Hematopoietic multipotent progenitor cell treated with erythropoietin and hydrocortisone succinate and interleukin-3 and kit ligand, for 8 days (in vitro differentiated cells): ENCODE measurements around the gene EEA1.

Source experiments
- DNase-seq: peaks from one replicate; pipeline ENCODE4 v3.0.0-alpha.2; 2015

Gene EEA1

DNA sequence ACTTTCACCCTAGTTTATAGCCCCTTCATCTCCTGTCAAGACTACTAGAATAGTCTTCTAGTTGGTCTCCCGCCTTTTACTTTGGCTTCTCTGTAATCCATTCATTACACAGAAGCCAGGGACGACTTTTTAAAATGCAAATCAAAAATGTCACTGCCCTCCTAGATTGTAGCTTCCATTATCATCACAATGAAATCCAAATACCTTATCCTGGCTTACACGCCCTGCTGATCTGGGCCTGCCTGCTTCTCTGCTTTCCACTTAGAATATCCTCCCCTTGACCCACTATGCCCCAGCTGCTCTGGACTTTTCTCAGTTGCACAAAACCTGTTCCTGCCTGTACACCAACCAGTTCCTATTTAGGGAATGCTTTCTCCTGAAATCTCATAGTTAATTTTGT lies 4.5 kb upstream of the EEA1 start:
- no peak for DNase-seq

DNA sequence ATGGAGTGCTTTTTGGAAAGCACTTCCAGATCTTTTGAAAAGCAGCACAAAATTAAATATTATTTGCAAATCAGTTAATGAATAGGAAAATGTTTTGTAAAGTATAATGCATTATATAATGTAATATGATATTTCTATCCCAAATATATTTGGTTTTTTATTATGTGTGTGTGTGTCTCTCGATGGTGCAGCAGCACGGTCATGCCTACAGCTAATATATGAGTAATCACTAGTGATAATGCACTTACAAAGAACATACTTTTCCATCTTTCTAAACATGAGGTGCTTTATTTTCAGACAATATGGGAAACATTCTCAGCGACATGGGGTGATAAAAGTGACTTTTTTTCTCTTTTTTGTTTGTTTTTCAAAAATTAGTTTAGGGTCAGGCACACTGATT lies 1.3 kb upstream of the EEA1 start:
- no peak for DNase-seq

DNA sequence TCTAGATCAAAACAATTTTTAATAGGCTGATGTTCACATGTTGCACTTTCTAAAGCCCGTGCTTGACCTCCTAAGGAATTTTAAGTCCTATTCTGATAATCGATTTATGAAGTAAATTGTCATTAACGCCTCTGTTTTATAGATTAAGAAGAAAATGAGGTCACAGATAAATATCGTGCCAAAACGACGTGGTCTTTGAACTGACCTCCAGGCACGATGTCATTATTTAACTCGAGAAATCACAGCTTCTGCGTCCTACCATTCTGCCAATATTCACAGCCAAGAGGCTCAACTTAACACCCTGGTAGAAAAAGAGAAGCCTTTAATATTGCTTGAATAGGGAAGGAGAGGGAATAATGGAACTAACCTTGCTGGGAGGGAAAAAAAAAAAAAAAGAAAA lies 888 bp upstream of the EEA1 start:
- no peak for DNase-seq

DNA sequence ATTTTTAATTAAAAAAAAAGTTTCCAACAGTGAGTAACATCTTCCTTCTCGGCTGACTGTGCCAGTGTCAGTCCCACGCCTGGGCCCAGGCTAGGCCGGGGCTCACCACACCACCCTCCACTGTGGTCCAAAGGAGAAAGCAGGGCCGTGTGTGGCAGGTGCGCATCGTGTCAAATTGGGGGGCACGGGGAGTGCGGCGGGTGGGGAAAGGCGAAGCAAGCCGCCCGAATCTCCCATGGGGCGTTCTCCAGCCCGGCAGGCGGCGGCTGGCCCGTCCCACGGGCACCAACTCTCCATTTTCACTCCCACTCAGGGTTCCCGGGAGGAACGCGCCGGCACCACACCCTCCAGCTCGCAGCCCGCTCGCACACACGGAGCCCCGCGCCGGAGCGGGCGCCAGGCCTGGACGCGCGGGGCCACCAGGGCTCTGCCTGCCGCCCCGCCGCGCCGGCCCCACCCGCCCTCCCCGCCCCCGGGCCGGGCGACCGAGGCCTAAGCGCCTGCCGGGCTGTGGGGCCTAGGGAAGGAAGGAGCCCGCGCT lies 604 bp downstream of the EEA1 start:
- peak; percentile 30 for DNase-seq

DNA sequence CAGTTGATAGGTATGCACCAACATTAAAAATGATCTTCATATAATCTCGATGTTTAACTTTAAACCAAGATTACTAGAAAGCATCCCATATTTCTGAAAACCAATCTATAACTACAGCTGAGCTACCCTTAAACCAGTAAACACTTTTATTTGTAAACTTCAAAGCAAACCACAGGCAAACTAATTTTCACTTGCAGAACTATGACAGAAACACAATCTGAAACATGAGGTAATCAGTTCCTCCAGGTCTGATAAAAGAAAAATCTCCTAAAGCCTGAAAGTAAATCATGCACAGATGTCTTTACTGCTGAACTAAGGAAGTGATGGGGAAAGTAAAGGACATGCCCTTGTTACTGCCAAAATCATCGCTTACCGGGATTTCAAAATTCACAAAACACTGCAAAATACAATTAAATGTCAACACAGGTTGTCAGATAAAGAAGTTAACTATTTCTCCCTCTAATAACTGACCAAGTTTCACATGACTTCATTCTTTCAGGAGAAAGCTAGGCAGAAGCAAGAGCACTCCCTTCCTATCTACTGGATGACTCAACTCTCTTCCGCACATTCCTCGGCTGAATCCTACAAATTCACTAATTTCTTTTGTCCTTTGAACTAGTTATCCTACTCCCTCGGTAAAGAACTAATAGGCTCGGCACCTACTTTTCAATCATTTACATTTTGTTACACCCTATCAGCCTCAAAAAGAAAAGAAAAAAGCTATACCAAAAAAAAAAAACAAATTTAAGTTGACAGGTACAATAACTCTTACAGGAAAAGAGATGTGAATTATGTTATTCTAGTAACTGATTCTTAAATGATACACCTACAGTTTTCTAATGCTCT lies 1.4 kb downstream of the EEA1 start:
- DNase-seq: no peak

DNA sequence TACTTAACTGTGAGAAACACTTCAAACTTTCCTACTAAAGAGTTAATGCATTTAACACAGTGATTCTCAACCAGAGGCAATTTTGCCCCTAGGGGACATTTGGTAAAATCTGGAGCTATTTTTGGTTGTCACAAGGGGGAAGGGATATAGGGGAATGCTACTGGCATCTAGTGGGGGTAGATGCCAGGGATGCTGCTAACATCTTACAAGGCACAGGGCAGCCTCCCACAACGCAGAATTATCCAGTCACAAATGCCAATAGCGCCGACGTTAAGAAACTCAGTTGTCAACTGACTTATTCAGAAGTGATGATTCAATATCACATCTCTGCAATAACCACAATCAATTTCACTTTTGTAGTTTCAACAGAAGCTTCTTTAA lies 2.0 kb downstream of the EEA1 start:
- peak; percentile 48 for DNase-seq

DNA sequence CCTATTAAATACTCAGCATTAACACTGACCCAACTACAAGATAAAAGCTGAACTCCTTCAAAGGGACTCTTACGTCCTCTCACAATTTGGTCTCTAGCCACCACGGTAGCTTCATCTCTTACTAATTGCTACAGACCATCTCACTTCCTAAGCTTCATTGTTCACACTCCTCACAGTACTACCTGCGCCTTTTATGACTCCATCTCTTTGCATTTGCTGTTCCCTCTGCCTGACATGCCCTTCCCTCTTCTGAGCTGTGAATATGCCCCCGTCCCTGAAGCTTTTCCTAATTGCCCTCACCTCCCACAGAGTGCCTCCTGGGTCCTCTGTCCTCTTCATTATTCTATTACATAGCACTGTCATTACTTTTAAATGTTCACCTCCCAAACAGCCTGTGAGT lies 2.5 kb downstream of the EEA1 start:
- no peak for DNase-seq

DNA sequence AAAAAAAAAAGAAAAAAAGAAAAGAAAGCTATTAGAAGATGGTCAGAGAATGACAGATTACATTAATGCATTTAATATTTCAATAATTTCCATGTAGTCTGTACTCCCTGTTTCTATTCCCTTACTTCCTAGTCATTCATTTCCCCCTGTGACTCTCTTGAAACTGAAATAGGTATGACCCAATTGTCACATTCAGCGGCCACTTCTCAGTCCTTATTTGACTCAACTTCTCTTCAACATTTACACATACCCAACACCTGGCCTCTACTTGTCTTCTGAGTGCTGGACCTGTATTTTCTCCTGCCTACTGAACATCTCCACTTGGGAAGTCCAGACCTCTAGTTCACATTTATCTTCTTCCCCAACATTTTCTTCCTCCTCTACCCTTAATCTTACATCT lies 7.2 kb downstream of the EEA1 start:
- no peak for DNase-seq

DNA sequence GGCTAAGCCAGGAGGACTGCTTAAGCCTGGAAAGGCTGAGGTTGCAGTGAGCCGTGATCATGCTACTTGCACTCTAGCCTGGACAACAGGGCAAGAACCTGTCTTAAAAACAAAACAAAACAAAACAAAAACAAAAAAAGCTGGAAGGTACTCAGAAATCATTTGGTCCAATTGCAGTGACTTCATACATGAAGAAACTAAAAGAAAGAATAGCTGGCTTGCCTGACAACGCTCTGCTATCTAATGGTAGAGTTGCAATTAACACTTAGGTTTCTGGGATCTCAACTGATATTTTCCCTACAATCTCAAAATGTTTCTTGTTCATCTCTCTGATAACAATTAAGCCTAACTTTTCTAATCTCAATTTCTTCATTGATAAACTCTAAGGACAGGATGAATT lies 13.7 kb downstream of the EEA1 start:
- no peak for DNase-seq

DNA sequence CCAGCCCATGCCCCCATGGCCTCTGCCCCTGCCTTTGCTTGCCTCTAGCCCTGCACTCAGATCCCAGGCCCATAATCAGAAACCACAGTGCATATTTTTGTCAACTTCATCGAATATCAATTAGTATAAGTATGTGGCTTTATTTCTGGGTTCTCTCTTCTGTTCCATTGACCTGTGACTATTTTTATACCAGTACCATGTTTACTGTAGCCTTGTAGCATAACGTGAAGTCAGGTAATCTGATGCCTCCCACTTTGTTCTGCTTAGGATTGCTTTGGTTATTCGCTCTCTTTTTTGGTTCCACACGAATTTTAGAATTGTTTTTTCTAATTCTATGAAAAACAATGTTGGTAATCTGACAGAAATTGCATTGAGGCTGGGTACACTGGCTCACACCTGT lies 14.9 kb downstream of the EEA1 start:
- DNase-seq: no peak

DNA sequence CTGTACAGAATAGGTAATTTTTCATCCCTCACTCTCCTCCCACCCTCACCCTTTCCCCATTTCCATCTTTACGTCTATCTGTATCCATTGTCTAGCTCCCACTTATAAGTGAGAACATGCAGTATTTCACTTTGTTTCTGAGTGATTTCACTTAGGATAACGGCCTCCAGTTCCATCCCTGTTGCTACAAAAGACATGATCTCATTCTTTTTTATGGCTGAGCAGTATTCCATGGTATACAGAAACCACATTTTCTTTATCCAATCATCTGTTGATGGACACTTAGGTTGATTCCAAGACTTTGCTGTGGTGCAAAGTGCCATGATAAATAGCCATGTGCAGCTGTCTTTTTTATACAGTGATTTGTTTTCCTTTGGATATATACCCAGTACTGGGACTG lies 16.4 kb downstream of the EEA1 start:
- DNase-seq: no peak

DNA sequence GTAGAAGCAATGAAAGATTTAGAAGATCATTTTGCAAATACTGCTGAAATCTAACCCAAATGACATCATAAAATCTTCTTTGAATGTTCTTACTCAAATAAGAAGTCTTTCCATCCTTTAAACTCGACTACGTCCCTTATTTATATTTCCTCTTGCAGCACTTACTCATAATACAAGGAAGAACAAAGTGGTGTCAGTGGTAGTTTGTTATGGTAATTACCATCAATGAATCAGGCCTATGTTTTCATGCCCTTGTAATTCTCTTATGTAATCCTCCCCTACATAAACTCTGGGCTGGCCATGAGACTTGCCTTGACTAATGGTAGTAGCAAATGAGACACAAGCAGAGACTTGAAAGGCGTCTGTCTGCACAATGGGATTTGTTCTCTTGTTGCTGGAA lies 17.0 kb downstream of the EEA1 start:
- DNase-seq: no peak

DNA sequence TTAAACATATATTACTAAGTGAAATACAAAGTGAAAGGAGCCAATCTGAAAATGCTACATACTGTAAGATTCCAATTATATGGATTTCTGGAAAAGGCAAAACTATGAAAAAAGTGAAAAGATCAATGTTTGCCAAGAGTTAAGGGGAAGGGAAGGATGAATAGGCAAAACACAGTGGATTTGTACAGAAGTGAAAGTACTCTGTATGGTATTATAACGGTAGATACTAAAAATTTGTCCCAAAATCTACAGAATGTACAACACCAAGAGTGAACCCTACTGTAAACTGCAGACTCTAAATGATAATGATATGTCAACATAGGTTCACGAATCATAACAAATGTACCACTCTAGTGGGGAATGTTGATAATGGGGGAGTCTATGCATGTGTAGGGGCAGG lies 17.8 kb downstream of the EEA1 start:
- DNase-seq: no peak

DNA sequence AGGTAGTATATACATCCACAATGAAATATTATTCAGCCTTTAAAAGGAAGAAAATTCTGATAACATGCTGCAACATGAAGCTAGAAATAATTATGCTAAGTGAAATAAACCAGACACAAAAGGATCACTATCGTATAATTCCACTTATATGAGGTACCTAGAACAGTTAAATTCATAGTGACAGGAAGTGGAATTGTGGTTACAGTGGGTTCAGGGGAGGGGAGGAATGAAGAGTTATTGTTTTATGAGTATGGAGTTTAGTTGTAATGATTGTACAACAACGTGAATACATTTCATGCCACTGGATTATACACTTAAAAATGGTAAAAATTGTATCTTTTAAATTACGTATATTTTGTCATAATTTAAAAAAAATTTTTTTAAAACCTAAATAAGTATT lies 21.0 kb downstream of the EEA1 start:
- DNase-seq: peak; percentile 29

DNA sequence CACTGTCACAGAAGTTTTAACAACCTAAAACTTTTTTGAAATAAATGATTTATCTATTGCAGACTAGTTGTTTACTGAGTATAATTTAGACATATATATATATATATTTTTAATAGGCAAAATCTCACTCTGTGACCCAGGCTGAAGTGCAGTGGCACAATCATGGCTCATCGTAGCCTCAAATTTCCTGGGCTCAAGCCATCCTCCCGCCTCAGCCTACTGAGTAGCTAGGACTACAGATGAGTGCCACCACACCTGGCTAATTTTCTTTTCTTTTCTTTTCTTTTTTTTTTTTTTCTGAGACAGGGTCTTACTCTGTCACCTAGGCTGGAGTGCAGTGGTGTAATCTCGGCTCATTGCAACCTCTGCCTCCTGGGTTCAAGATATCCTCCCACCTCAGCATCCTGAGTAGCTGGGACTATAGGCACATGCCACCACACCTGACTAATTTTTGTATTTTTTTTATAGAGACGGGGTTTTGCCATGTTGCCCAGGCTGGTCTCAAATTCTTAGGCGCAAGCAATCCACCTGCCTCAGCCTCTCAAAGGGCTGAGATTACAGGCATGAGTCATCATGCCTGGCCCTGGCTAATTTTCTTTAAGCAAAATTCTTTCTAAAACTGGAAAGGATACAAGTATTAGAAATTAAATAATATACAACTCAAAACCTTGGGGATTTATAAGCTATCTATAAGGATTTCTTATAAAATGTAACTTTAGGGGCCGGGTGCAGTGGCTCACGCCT lies 23.1 kb downstream of the EEA1 start:
- DNase-seq: no peak

DNA sequence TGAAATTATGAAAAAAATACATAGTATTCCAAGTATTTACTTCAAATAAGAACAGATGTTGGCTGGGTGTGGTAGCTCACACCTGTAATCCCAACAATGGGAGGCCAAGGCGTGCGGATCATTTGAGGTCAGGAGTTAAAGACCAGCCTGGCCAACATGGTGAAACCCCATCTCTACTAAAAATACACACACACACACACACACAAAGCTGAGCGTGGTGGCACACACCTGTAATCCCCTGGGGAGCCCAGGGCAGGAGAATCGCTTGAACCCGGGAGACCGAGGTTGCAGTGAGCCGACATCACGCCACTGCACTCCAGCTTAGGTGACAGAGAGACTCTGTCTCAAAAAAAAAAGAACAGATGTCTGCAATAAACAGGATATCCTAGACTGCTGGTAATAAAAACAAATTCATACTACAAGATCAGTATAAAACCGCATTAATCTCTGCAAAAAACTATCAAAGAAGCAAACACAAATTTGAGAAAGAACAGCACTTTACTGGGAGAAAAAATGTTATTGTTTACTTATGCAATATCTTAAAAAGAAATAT lies 23.8 kb downstream of the EEA1 start:
- DNase-seq: no peak

DNA sequence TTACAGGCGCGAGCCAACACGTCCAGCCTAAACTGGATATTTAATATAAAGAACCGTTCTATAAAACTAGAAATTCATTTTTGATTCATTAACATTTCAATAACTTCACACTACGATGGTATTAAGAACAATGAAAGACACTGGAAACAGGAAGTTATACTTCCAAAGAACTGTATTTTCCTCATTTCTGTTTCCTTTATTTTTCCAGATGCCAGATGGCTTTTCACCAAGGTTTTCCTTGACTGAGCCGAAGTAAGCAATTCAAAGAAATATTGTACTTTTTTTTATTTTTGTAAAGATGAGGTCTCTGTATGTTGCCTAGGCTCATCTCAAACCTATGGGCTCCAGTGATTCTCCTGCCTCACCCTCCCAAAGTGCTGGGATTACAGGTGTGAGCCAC lies 28.2 kb downstream of the EEA1 start:
- DNase-seq: no peak

DNA sequence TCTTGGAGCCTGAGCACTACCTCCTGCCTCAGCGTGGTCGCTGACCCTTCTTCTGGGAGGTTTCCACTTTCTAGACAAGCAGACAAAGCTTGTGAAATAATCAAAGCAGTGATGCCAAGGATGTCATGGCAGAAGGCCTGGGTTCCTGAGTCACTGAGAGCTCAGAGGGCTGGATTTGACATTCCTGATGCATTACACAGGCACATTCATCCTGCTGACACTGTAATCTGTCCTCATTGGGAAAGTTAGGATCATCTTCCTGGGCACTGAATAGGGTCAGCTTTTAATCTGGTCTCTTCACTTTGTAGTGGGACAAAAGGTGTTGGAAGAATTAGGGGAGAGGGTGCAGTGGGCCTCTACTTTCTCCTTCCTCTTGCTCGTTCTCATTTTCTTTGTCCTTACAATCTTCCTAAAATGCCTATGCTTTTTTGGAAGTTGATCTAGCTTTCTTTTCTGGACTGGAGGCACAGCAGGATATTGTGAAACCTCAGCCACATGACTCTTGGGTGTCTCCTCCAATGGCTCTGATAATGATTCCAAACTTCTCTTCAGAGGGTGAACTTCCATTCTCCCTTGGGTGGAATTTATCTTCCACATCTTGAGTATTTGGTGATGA lies 29.6 kb downstream of the EEA1 start:
- DNase-seq: no peak

DNA sequence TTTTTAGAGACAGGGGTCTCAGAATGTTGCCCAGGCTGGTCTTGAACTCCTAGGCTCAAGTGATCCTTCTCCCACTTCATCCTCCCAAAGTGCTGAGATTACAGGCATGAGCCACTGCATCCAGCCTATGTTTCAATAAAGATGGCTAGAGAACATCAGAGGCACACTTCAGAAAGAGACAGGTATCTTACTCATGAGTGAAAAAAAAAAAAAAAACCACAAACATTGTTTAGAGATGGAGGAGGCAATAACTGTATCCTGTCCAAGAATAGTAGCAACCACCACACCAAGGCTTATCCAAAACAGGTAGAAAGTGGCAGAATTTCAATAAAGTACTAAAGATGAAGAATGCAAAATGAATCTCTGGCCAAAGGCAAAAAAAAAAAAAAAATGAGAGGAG lies 30.3 kb downstream of the EEA1 start:
- no peak for DNase-seq

DNA sequence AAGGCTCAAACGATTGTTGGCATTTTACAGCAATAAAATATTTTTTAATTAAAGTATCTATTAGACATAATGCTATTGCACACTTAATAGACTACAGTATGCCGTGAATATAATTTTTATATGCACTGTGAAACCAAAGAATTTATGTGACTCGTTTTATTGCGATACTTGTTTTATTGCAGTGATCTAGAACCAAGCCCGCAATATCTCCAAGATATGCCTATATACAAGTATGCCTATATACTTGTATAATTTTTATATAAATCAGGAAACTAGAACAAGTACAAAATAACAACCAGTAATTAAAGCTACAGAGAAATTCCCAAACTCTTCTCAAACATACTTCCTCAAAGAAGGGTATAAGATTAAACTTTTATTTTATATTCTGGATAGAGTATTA lies 31.3 kb downstream of the EEA1 start:
- no peak for DNase-seq

DNA sequence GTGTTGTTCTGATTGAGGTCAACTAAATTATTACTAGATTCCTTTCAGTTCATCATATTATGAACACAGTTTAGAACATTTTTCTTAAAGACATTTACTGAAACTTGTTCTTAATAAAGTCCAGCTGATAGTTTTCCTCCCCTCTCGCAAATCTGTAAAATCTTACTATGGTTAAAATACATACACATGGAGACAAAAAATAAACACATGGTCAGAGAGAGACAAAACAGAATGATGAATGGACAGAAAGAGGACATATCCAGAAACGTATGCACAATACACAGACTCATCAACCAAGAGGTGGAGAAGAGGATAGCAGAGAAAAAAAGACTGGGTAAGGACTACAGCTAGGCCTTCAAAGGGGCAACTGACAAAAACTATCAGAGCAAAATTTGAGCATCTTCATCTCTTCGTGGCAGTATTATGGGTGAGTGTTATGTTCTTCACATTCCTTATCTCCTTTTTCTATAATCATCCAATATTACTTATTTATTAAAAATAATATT lies 38.4 kb downstream of the EEA1 start:
- DNase-seq: no peak

DNA sequence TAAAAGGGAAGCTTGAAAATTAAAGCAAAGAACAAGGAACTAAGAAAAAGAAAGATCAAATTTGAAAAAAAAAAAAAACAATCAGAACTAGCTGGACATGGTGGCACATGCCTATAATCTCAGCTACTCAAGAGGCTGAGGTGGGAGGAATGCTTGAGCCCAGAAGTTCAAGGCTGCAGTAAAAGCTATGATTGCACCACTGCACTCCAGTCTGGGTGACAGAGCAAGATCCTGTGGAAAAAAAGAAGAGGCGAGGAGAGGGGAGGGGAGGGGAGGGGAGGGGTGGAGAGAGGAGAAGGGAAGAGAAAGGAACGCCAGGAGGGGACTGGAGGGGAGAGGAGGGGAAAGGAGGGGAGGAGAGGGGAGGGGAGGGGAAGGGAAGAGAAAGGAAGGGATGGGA lies 43.0 kb downstream of the EEA1 start:
- DNase-seq: no peak

DNA sequence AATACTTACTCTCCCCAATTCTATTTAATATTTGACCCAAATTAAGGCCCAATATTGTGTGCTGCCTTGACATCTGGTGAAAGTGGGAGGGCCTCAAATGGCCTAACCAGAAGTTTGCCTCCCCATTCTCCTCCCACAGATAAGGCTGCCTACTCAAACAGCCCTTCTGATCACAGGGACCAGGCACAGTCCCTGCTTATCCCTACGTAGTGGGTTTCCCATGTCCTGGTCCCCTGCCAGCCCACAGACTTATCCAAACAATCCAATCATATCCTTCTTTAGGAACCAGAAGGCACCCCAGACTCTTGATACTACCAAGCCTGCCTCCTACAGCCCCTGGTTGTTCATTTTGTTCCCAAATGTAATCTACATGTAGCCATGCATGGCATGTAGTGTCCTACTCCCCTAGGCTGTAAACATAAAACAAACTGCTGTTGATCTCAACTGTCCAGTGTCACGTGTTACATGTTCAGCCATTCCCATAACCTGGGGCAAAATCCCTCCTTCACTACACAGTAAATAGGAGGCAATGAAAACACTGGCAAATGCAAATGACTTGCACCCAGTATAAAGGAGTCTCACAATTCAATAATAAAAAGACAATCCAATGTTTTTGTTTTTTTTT lies 49.3 kb downstream of the EEA1 start:
- peak; percentile 89 for DNase-seq
